SK-N-SH (cell line): ENCODE data around the gene WDFY2. TPM values are rescaled to one million over a fixed set of nuclear protein-coding genes. Genes with fewer than 3 reads are reported as not detected.

ENCODE experiments used
- CTCF ChIA-PET: fragments of 300-600, 350-600 bp; formaldehyde crosslinking; extraction: SDS; loops from one replicate; lab custom pipeline; 2021; lab: Yijun Ruan, JAX
- POLR2A ChIA-PET: fragments of 350-600 bp; sonication (Branson Sonifier 250); formaldehyde crosslinking; extraction: SDS; loops from one replicate; lab custom pipeline; 2020; ENCODE audit warnings: antibody characterized with exemption, inconsistent platforms; lab: Yijun Ruan, JAX
- DNase-seq: peaks from one replicate; pipeline ENCODE4 v3.0.0; 2012
- H2AFZ ChIP-seq: fragments of 200-600 bp; sonication (generic); 2 replicates; pipeline ENCODE4 v1.8.1; 2016; ENCODE audit warnings: antibody characterized with exemption, mild to moderate bottlenecking, low read depth
- H3F3A ChIP-seq: fragments of 200-600 bp; sonication (generic); replicated peaks from 2 replicates; pipeline ENCODE3; 2016; ENCODE audit warnings: antibody characterized with exemption, mild to moderate bottlenecking; ENCODE audit not compliant: insufficient read depth
- H3K27ac ChIP-seq, 2 experiments: fragments of 200-500 bp in 1 of 2; fragments of 200-600 bp in 1 of 2; sonication (Bioruptor generic) in 1 of 2; sonication (generic), shearing (Covaris generic) in 1 of 2; 2 replicates each; pipeline versions ENCODE4 v1.5.1 to v1.6.1; 2014 to 2016; ENCODE audit warnings: low read depth in 2 of 2, inconsistent platforms in 1 of 2, low read length in 1 of 2, mild to moderate bottlenecking in 1 of 2, mixed read lengths in 1 of 2
- H3K27me3 ChIP-seq: fragments of 200-600 bp; sonication (generic), shearing (Covaris generic); 2 replicates; pipeline ENCODE4 v1.6.1; 2016; ENCODE audit warnings: mixed run types; ENCODE audit not compliant: insufficient read depth
- H3K36me3 ChIP-seq, 2 experiments: fragments of 200-500 bp in 1 of 2; fragments of 200-600 bp in 1 of 2; sonication (Bioruptor generic) in 1 of 2; sonication (generic) in 1 of 2; replicated peaks in 1 of 2; 2 replicates each; pipeline versions ENCODE3 to v1.5.1; 2014 to 2016; ENCODE audit warnings: low read length in 1 of 2, mild to moderate bottlenecking in 1 of 2; ENCODE audit not compliant: insufficient read depth in 2 of 2, control insufficient read depth in 1 of 2
- H3K4me1 ChIP-seq, 2 experiments: fragments of 200-500 bp in 1 of 2; fragments of 200-600 bp in 1 of 2; sonication (Bioruptor generic) in 1 of 2; sonication (generic), shearing (Covaris generic) in 1 of 2; 2 replicates each; pipeline versions ENCODE4 v1.5.1 to v1.6.1; 2014 to 2016; ENCODE audit warnings: low read depth in 1 of 2, low read length in 1 of 2, mixed run types in 1 of 2; ENCODE audit not compliant: insufficient read depth in 2 of 2, control insufficient read depth in 1 of 2
- H3K4me2 ChIP-seq: fragments of 200-600 bp; sonication (generic), shearing (Covaris generic); 2 replicates; pipeline ENCODE4 v1.6.1; 2017; ENCODE audit warnings: mixed run types
- H3K4me3 ChIP-seq, 2 experiments: fragments of 200-500 bp in 1 of 2; fragments of 200-600 bp in 1 of 2; sonication (Bioruptor generic) in 1 of 2; sonication (generic), shearing (Covaris generic) in 1 of 2; 2 replicates each; pipeline versions ENCODE4 v1.5.1 to v1.8.1; 2014 to 2016; ENCODE audit warnings: low read depth in 2 of 2, inconsistent platforms in 1 of 2, low read length in 1 of 2, mild to moderate bottlenecking in 1 of 2, mixed read lengths in 1 of 2, moderate library complexity in 1 of 2
- H3K79me2 ChIP-seq: fragments of 200-600 bp; sonication (generic); 2 replicates; pipeline ENCODE4 v1.8.1; 2017; ENCODE audit warnings: mild to moderate bottlenecking; ENCODE audit not compliant: insufficient read depth
- H3K9ac ChIP-seq: fragments of 200-600 bp; sonication (generic); 2 replicates; pipeline ENCODE4 v1.6.1; 2017; ENCODE audit warnings: mixed run types
- H3K9me2 ChIP-seq: fragments of 200-600 bp; sonication (generic); 2 replicates; pipeline ENCODE4 v1.6.1; 2017; ENCODE audit warnings: mixed run types
- H3K9me3 ChIP-seq: fragments of 200-600 bp; sonication (generic); 2 replicates; pipeline ENCODE4 v1.6.1; 2017; ENCODE audit warnings: mixed run types, mild to moderate bottlenecking, moderate library complexity
- H4K20me1 ChIP-seq: fragments of 200-600 bp; sonication (generic); 2 replicates; pipeline ENCODE4 v1.6.1; 2017; ENCODE audit warnings: mild to moderate bottlenecking, mixed run types; ENCODE audit not compliant: insufficient read depth
- CHD2 ChIP-seq: fragments of 150-350 bp; IDR thresholded peaks from 2 replicates; pipeline ENCODE4 v1.6.1; 2018; ENCODE audit warnings: low read length; ENCODE audit not compliant: partially characterized antibody
- ELF1 ChIP-seq: IDR thresholded peaks from 2 replicates; pipeline ENCODE4 v1.4.0; 2012
- EP300 ChIP-seq, 2 experiments: IDR thresholded peaks; 2 replicates each; pipeline versions ENCODE4 v1.4.0 to v1.6.1; 2012; ENCODE audit warnings: borderline replicate concordance in 1 of 2, low read depth in 1 of 2, low read length in 1 of 2
- EZH2phosphoT487 ChIP-seq: fragments of 200-600 bp; sonication (generic); IDR thresholded peaks from 2 replicates; pipeline ENCODE4 v1.6.1; 2017; ENCODE audit warnings: low read depth, mixed run types, mild to moderate bottlenecking, antibody characterized with exemption, moderate library complexity, borderline replicate concordance
- FOXJ3 ChIP-seq: sonication (generic); formaldehyde crosslinking; IDR thresholded peaks from 2 replicates; pipeline ENCODE4 v1.5.1; 2020; ENCODE audit warnings: mild to moderate bottlenecking, missing genetic modification reagents
- FOXM1 ChIP-seq: IDR thresholded peaks from 2 replicates; pipeline ENCODE4 v1.4.0; 2012; ENCODE audit warnings: low read depth, mild to moderate bottlenecking
- GABPA ChIP-seq: IDR thresholded peaks from 2 replicates; pipeline ENCODE4 v1.4.0; 2012; ENCODE audit warnings: low read depth, mild to moderate bottlenecking
- GATA2 ChIP-seq: sonication (generic); formaldehyde crosslinking; IDR thresholded peaks from 2 replicates; pipeline ENCODE4 v1.5.0; 2020; ENCODE audit warnings: mild to moderate bottlenecking, missing genetic modification reagents
- MEF2A ChIP-seq: IDR thresholded peaks from 2 replicates; pipeline ENCODE4 v1.4.0; 2012; ENCODE audit warnings: low read depth, borderline replicate concordance
- POLR2AphosphoS5 ChIP-seq: IDR thresholded peaks from 2 replicates; pipeline ENCODE4 v1.6.1; 2012; ENCODE audit warnings: low read depth, low read length
- RAD21 ChIP-seq: IDR thresholded peaks from 2 replicates; pipeline ENCODE4 v1.6.1; 2012; ENCODE audit warnings: mild to moderate bottlenecking, low read length
- SIN3A ChIP-seq: IDR thresholded peaks from 2 replicates; pipeline ENCODE4 v1.6.1; 2012; ENCODE audit warnings: low read depth, mild to moderate bottlenecking, low read length, moderate library complexity, borderline replicate concordance
- TAF1 ChIP-seq: IDR thresholded peaks from 2 replicates; pipeline ENCODE4 v1.6.1; 2012; ENCODE audit warnings: low read depth, mild to moderate bottlenecking, low read length, moderate library complexity, borderline replicate concordance
- TEAD4 ChIP-seq: IDR thresholded peaks from 2 replicates; pipeline ENCODE4 v1.4.0; 2012; ENCODE audit warnings: mild to moderate bottlenecking, borderline replicate concordance; ENCODE audit not compliant: insufficient read depth
- YY1 ChIP-seq: IDR thresholded peaks from 2 replicates; pipeline ENCODE4 v1.4.0; 2012; ENCODE audit warnings: low read depth, mild to moderate bottlenecking
- WGBS: methylation state at CpG from one replicate; pipeline ENCODE4 v1.1.6; 2017; ENCODE audit warnings: low lambda C conversion rate; 5-methylcytosine and 5-hydroxymethylcytosine counted together
- polyA plus RNA-seq, 3 experiments: library from polyadenylated mRNA; depleted of rRNA; stranded (reverse); fragments of >200 nt; gene quantifications; 2 replicates each; pipeline ENCODE4 v1.2.3, GENCODE V29; 2012
- TF ChIP-seq, protein P1 (sequence below): fragments of 200-600 bp; sonication (generic); IDR thresholded peaks from 2 replicates; pipeline ENCODE4 v1.6.1; 2017; ENCODE audit warnings: antibody characterized with exemption, mild to moderate bottlenecking, moderate library complexity
- TF ChIP-seq, protein P2 (sequence below): IDR thresholded peaks from 2 replicates; pipeline ENCODE4 v1.4.0; 2012; ENCODE audit warnings: low read depth
- TF ChIP-seq, protein P3 (sequence below): IDR thresholded peaks from 2 replicates; pipeline ENCODE4 v1.4.0; 2012; ENCODE audit warnings: low read depth, borderline replicate concordance

Gene WDFY2
- polyA plus RNA-seq, 1 of the 3 experiments (the other 2 are of a cell fraction): 4.1 TPM

DNA sequence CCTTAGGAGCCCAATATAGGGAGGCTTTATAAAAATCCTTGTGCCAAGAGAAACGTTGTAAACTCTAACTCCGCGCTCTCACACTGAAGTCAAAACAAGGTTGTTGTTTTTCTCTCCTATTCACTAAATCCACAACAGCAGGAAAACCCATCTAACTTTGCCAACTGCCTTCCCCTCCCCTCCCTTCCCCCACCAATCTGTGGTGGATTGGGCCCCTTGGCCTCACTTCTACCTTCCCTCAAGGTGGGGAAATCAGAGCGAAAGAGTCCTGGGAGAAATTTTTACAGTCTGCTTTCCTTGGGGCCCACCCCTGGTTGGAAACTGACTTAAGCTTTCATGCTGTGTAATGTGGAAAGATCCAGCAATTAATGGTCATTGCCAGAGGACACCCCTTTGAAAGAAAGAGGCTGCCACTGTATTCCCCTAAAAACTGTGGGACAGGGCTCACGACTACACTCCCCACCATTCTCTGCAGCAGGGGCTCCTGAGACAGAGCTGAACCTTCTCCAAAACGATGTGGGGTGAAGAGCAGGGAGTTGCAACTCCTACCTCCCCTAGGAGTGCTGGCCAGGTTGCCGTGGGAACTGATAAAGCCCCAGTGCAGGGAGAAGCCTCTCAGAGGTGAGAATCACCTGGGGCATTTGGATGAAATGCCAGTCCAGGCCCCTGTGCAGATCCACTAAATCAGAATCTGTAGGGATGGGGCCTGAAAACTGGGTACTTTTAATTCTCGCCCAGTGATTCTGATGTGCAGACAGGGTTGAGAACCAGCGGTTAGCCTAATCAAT, 218.6 kb downstream of the WDFY2 start:
- H4K20me1 ChIP-seq: no peaks in the 10 kb centered on the region
- H3F3A ChIP-seq: peaks cover 16% of the 10 kb centered on the region
- no peaks in the 10 kb centered on the region for H3K27me3 ChIP-seq
- peak overlapping the region; percentile 95 for H3K9ac ChIP-seq
- H3K4me3 ChIP-seq: peak overlapping the region; percentile 82 to 90
- H2AFZ ChIP-seq: peak overlapping the region; percentile 87
- POLR2A ChIA-PET: interaction anchor here (0.5 to 2.2 kb wide), 6 partner anchors 17 to 349 kb away, joined by 3 to 13 read pairs (median 4); partner anchors contain the start of gene INTS6
- H3K79me2 ChIP-seq: 0 out of 2 replicates have a peak, but pooled peaks cover 4% of the 10 kb centered on the region
- no peaks in the 10 kb centered on the region for H3K9me2 ChIP-seq
- H3K9me3 ChIP-seq: no peaks in the 10 kb centered on the region
- DNase-seq: peak; percentile 41
- H3K27ac ChIP-seq: peak overlapping the region; percentile 78 to 98
- no peaks in the 10 kb centered on the region for H3K36me3 ChIP-seq
- TF ChIP-seq EZH2phosphoT487 (no peak), TAF1 (no peak)
- TF ChIP-seq, protein P1, sequence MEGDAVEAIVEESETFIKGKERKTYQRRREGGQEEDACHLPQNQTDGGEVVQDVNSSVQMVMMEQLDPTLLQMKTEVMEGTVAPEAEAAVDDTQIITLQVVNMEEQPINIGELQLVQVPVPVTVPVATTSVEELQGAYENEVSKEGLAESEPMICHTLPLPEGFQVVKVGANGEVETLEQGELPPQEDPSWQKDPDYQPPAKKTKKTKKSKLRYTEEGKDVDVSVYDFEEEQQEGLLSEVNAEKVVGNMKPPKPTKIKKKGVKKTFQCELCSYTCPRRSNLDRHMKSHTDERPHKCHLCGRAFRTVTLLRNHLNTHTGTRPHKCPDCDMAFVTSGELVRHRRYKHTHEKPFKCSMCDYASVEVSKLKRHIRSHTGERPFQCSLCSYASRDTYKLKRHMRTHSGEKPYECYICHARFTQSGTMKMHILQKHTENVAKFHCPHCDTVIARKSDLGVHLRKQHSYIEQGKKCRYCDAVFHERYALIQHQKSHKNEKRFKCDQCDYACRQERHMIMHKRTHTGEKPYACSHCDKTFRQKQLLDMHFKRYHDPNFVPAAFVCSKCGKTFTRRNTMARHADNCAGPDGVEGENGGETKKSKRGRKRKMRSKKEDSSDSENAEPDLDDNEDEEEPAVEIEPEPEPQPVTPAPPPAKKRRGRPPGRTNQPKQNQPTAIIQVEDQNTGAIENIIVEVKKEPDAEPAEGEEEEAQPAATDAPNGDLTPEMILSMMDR: no peak
- 72% methylated on average over 9 of the region's 9 CpGs for WGBS
- CTCF ChIA-PET: interaction anchor here (1.4 to 1.5 kb wide), 4 partner anchors 9 to 517 kb away, joined by 3 to 5 read pairs (median 3); no protein-coding TSS in a partner anchor
- peak overlapping the region; percentile 94 for H3K4me2 ChIP-seq
- H3K4me1 ChIP-seq: peaks cover 19 to 51% of the 10 kb centered on the region in 2 experiments

DNA sequence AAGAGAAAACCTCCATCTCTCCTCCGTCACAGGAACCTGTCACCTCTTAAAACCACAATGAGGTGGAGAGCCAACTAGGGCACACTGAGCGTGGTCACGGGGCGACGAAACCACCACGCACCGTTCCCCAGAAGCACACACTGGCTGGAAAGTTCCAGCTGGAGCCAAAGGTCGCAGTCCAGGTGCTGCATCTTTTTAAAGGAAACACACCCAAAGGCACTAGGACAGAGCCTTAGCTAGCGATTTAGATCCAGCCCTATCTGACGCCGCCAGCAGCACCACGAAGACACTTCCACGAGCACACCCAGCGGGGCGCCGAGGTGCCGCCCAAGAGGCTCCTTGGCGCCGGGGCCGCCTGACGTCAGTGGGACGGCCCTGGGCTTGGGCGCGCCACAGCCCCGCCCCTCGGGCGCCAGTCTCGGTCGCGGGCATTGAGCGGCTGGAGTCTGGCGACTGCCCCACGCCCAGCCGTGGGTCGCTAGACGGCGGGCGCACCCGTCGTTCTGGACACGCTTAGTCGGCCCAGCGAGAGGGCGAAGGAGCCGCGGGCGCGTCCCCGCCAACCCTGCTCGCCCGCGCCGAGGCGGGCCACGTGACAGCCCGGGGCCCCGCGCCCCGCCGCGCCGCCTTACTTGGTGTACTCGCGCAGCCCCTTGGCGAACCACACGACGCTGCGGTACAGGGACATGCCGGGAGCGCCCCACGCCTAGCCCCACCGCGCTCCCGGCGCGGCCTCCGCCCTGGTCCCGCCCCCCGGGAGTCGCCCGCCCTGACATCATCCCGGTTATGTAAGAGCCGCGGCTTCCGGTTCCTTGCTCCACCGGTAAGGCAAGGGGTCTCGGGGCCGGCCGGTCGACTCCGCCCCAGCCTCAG, 219.4 kb downstream of the WDFY2 start, which contains the start of gene DHRS12:
Gene DHRS12, minus strand, starts transcription at position 742 of the 873 bp plus-strand sequence. CDS start 4,504 bp downstream, outside the sequence.
- Histone ChIP-seq H3K4me2 (peak within 1 kb of the TSS; percentile 94), H3K9me2 (no peaks in the 10 kb centered on the region), H3K4me1 (peaks cover 19 to 45% of the 10 kb centered on the region in 2 experiments), H3F3A (peaks cover 16% of the 10 kb centered on the region), H2AFZ (peak within 1 kb of the TSS; percentile 87), H3K79me2 (0 out of 2 replicates have a peak, but pooled peaks cover 4% of the 10 kb centered on the region), H3K27ac (peak within 1 kb of the TSS; percentile 78 to 98), H4K20me1 (no peaks in the 10 kb centered on the region), H3K9me3 (no peaks in the 10 kb centered on the region), H3K9ac (peak within 1 kb of the TSS; percentile 95), H3K36me3 (no peaks in the 10 kb centered on the region), H3K27me3 (no peaks in the 10 kb centered on the region), H3K4me3 (peak within 1 kb of the TSS; percentile 82 to 90)
- ChIA-PET CTCF (interaction anchor here (1.4 to 1.5 kb wide), 4 partner anchors 10 to 518 kb away, joined by 3 to 5 read pairs (median 3); no protein-coding TSS in a partner anchor), POLR2A (interaction anchor here (0.7 to 2.2 kb wide), 3 partner anchors 17 to 350 kb away, joined by 3 to 13 read pairs (median 4); partner anchors contain the start of gene INTS6)
- peak; percentile 94 for DNase-seq
- 47% methylated on average over 7 of the region's 91 CpGs for WGBS
- TF ChIP-seq MEF2A (no peak), SIN3A (0 out of 2 replicates have a peak, but pooled peaks have one; percentile 51), POLR2AphosphoS5 (peak; percentile 83), EZH2phosphoT487 (no peak), CHD2 (no peak), GABPA (peak; percentile 59; the same call in 1 of the 2 replicates), YY1 (no peak), FOXM1 (no peak), GATA2 (CRISPR knock-in tag) (no peak), ELF1 (peak; percentile 70), TAF1 (peak; percentile 40; the same call in 1 of the 2 replicates), FOXJ3 (no peak), TEAD4 (no peak), RAD21 (0 out of 2 replicates have a peak, but pooled peaks have one; percentile 2), EP300 (IDR thresholded peaks at IDR 0.05; ENCODE audit: borderline replicate concordance in 1 of 2, low read depth in 1 of 2, low read length in 1 of 2) (no peak)
- TF ChIP-seq, protein P1: no peak
- TF ChIP-seq, protein P2, sequence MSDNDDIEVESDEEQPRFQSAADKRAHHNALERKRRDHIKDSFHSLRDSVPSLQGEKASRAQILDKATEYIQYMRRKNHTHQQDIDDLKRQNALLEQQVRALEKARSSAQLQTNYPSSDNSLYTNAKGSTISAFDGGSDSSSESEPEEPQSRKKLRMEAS: peak; percentile 91
- TF ChIP-seq, protein P3, sequence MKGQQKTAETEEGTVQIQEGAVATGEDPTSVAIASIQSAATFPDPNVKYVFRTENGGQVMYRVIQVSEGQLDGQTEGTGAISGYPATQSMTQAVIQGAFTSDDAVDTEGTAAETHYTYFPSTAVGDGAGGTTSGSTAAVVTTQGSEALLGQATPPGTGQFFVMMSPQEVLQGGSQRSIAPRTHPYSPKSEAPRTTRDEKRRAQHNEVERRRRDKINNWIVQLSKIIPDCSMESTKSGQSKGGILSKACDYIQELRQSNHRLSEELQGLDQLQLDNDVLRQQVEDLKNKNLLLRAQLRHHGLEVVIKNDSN: peak; percentile 66
